ENCODE measurements around the gene MUC6. TPM values are rescaled to one million over a fixed set of nuclear protein-coding genes. Genes with fewer than 3 reads are reported as not detected.

Gene MUC6
- total and polyA plus RNA-seq, 9 donors, result 0.09 to 0.61 (median 0.28) TPM; not detected in 1

GRCh38 chr11:1029051-1029450 lies 7.5 kb downstream of the MUC6 start:
- Histone ChIP-seq H3K27ac (ENCODE audit: low read length) (no peak overlapping the region), H3K4me3 (ENCODE audit: low read length) (no peak overlapping the region), H3K4me1 (ENCODE audit: control insufficient read depth, insufficient read depth, low read length) (no peaks in the 10 kb centered on the region), H3K9me3 (replicated peaks; ENCODE audit: control insufficient read depth, low read depth, low read length) (no peaks in the 10 kb centered on the region), H3K27me3 (ENCODE audit: control insufficient read depth, insufficient read depth, low read length) (no peaks in the 10 kb centered on the region), H3K36me3 (ENCODE audit: control insufficient read depth, insufficient read depth, low read length) (no peaks in the 10 kb centered on the region)
- DNase-seq, result no peak
- WGBS (ENCODE audit: insufficient coverage), result 83% methylated on average over 25 of the region's 25 CpGs

DNA sequence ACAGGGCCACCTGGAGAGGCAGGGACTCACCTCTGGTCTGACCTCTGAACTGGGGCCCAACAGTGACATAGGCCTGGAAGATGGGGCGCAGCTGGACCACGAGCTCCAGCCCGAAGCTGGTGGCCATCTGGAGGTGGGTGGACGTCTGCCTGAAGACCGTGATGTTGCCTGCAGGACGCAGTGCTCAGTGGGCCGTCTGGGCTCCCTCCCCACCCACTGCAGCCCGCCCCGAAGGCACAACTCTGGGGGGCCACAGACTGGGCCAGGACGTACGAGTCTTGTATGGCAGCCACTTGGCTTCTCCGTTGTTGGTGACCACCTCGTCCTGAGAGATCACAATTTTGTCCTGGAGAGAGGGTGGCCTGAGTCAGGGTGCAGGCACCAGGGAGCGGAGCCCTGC lies 7.9 kb downstream of the MUC6 start:
- Histone ChIP-seq H3K27ac (ENCODE audit: low read length) (no peak overlapping the region), H3K9me3 (replicated peaks; ENCODE audit: control insufficient read depth, low read depth, low read length) (no peaks in the 10 kb centered on the region), H3K27me3 (ENCODE audit: control insufficient read depth, insufficient read depth, low read length) (no peaks in the 10 kb centered on the region), H3K4me1 (ENCODE audit: control insufficient read depth, insufficient read depth, low read length) (no peaks in the 10 kb centered on the region), H3K36me3 (ENCODE audit: control insufficient read depth, insufficient read depth, low read length) (no peaks in the 10 kb centered on the region), H3K4me3 (ENCODE audit: low read length) (no peak overlapping the region)
- no peak for DNase-seq
- 87% methylated on average over 5 of the region's 14 CpGs for WGBS (ENCODE audit: insufficient coverage)

- no peaks in the 10 kb centered on the region for H3K9me3 ChIP-seq (replicated peaks; ENCODE audit: control insufficient read depth, low read depth, low read length)
- H3K4me1 ChIP-seq (ENCODE audit: control insufficient read depth, insufficient read depth, low read length), result no peaks in the 10 kb centered on the region
- no peak overlapping the region for H3K4me3 ChIP-seq (ENCODE audit: low read length)
- H3K27ac ChIP-seq (ENCODE audit: low read length), result no peak overlapping the region
- 80% methylated on average over 14 of the region's 17 CpGs for WGBS (ENCODE audit: insufficient coverage)
- no peak for DNase-seq
- no peaks in the 10 kb centered on the region for H3K36me3 ChIP-seq (ENCODE audit: control insufficient read depth, insufficient read depth, low read length)
- H3K27me3 ChIP-seq (ENCODE audit: control insufficient read depth, insufficient read depth, low read length), result no peaks in the 10 kb centered on the region
Measured at GRCh38 chr11:1028291-1028540, 8.3 kb downstream of the MUC6 start.

DNA sequence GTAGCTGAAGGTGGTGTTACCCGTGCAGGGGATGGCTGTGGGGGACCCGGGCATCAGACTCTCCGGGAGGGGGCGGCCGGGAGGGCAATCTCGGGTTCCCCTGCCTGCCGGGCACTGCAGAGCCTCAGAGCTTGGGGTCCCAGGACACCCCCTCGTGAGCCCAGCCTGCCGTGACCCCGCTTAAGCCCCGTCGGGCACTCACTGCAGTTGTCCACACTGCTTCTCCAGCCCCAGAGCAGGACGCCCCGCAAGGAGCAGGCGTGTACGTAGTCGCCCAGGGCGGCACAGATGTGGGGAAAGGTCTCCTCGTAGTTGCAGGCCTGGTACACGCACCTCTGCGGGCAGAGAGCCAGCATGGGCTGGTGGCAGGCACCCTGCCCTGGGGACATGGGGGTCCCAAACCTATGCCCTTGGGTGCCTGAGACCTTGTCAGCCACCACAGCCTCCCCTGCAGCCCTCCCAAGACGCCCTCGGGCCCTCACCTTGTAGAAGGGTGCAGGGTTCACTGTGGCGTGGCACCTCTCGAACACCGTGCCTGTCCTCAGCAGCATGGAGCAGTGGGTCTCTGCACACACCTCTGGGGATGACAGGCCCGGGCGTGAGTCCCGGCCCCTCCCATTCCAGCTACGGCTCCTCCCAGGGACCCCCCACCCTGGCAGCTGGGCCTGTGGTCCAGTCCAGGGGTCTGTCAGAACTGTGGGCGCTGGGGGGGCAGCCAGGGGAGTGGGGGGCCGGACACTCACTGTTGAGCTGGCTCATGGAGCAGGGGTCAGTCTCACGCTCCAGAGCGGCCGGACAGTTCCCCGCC lies 8.8 kb downstream of the MUC6 start:
- no peaks in the 10 kb centered on the region for H3K36me3 ChIP-seq (ENCODE audit: control insufficient read depth, insufficient read depth, low read length)
- 76% methylated on average over 31 of the region's 36 CpGs for WGBS (ENCODE audit: insufficient coverage)
- no peak for DNase-seq
- H3K27me3 ChIP-seq (ENCODE audit: control insufficient read depth, insufficient read depth, low read length), result no peaks in the 10 kb centered on the region
- no peak overlapping the region for H3K4me3 ChIP-seq (ENCODE audit: low read length)
- H3K9me3 ChIP-seq (replicated peaks; ENCODE audit: control insufficient read depth, low read depth, low read length), result no peaks in the 10 kb centered on the region
- no peak overlapping the region for H3K27ac ChIP-seq (ENCODE audit: low read length)
- no peaks in the 10 kb centered on the region for H3K4me1 ChIP-seq (ENCODE audit: control insufficient read depth, insufficient read depth, low read length)

DNA sequence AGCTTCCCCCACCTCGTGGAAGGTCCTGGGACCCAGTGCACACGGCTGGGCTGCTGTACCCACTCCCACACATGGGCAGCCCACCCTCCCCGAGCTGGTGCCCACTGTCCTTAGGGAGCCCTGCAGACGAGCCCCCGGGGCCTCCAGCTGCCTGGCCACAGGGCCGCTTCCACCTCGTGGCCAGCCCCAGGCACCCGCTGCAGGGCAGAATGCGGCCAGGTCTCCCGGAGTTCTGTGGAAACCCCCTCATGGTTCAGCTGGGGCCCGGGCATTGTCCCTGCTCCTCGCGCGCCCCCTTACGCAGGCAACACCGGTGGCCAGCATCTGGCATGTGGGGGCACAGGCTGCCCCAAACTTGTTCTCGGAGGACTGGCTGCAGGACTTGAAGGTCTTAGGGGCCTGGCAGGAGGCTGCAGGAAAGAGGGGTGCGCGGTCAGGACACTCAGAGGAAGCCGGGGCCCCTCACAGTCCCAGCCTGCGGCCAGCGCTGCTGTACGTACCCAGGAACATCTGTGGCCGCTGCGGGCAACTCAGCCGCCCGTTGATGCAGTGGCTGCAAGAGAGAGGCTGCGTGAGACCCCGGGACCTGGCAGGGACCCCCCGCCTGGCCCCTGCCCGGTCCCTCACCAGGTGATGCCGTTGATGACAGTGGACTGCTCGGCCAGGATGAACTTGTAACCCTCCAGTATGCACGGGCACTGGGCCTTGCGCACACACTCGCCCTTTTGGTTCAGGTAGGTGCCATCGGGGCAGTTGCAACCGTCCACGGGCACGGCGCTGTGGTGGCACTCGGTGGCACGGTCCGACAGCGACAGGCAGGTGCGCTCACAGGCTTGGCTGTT lies 9.7 kb downstream of the MUC6 start:
- Histone ChIP-seq H3K4me3 (ENCODE audit: low read length) (no peak overlapping the region), H3K27me3 (ENCODE audit: control insufficient read depth, insufficient read depth, low read length) (no peaks in the 10 kb centered on the region), H3K4me1 (ENCODE audit: control insufficient read depth, insufficient read depth, low read length) (no peaks in the 10 kb centered on the region), H3K36me3 (ENCODE audit: control insufficient read depth, insufficient read depth, low read length) (no peaks in the 10 kb centered on the region), H3K9me3 (replicated peaks; ENCODE audit: control insufficient read depth, low read depth, low read length) (no peaks in the 10 kb centered on the region), H3K27ac (ENCODE audit: low read length) (no peak overlapping the region)
- DNase-seq, result no peak
- 88% methylated on average over 45 of the region's 46 CpGs for whole genome bisulfite sequencing (ENCODE audit: insufficient coverage)

DNA sequence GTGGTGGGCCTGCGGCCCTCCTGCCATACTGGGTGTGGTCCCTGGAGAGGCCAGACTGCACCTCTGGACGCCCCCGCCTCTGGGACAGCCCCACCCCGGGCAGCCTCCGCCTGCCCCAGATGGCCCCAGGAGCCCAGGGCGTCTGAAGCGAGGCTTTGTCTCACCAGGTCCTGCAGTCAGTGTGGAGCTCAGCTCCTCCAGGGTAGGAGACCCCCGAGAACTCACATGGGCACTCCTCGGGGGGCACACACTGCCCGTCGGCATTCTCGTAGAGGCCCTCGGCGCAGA lies 10.4 kb downstream of the MUC6 start:
- Histone ChIP-seq H3K4me1 (ENCODE audit: control insufficient read depth, insufficient read depth, low read length) (no peaks in the 10 kb centered on the region), H3K27ac (ENCODE audit: low read length) (no peak overlapping the region), H3K4me3 (ENCODE audit: low read length) (no peak overlapping the region), H3K27me3 (ENCODE audit: control insufficient read depth, insufficient read depth, low read length) (no peaks in the 10 kb centered on the region), H3K36me3 (ENCODE audit: control insufficient read depth, insufficient read depth, low read length) (no peaks in the 10 kb centered on the region), H3K9me3 (replicated peaks; ENCODE audit: control insufficient read depth, low read depth, low read length) (no peaks in the 10 kb centered on the region)
- no peak for DNase-seq
- 78% methylated on average over 14 of the region's 14 CpGs for WGBS (ENCODE audit: insufficient coverage)

- no peaks in the 10 kb centered on the region for H3K27me3 ChIP-seq (ENCODE audit: control insufficient read depth, insufficient read depth, low read length)
- H3K4me1 ChIP-seq (ENCODE audit: control insufficient read depth, insufficient read depth, low read length), result no peaks in the 10 kb centered on the region
- no peaks in the 10 kb centered on the region for H3K36me3 ChIP-seq (ENCODE audit: control insufficient read depth, insufficient read depth, low read length)
- no peaks in the 10 kb centered on the region for H3K9me3 ChIP-seq (replicated peaks; ENCODE audit: control insufficient read depth, low read depth, low read length)
- no peak for DNase-seq
- no peak overlapping the region for H3K4me3 ChIP-seq (ENCODE audit: low read length)
- no peak overlapping the region for H3K27ac ChIP-seq (ENCODE audit: low read length)
- 70% methylated on average over 33 of the region's 35 CpGs for WGBS (ENCODE audit: insufficient coverage)
Measured at GRCh38 chr11:1025410-1026162, 10.9 kb downstream of the MUC6 start.

- 85% methylated on average over 44 of the region's 48 CpGs for WGBS (ENCODE audit: insufficient coverage)
- no peaks in the 10 kb centered on the region for H3K27me3 ChIP-seq (ENCODE audit: control insufficient read depth, insufficient read depth, low read length)
- H3K4me1 ChIP-seq (ENCODE audit: control insufficient read depth, insufficient read depth, low read length), result no peaks in the 10 kb centered on the region
- H3K4me3 ChIP-seq (ENCODE audit: low read length), result no peak overlapping the region
- no peaks in the 10 kb centered on the region for H3K9me3 ChIP-seq (replicated peaks; ENCODE audit: control insufficient read depth, low read depth, low read length)
- no peak for DNase-seq
- H3K27ac ChIP-seq (ENCODE audit: low read length), result no peak overlapping the region
- H3K36me3 ChIP-seq (ENCODE audit: control insufficient read depth, insufficient read depth, low read length), result no peaks in the 10 kb centered on the region
Measured at GRCh38 chr11:1024597-1025409, 11.7 kb downstream of the MUC6 start.

DNA sequence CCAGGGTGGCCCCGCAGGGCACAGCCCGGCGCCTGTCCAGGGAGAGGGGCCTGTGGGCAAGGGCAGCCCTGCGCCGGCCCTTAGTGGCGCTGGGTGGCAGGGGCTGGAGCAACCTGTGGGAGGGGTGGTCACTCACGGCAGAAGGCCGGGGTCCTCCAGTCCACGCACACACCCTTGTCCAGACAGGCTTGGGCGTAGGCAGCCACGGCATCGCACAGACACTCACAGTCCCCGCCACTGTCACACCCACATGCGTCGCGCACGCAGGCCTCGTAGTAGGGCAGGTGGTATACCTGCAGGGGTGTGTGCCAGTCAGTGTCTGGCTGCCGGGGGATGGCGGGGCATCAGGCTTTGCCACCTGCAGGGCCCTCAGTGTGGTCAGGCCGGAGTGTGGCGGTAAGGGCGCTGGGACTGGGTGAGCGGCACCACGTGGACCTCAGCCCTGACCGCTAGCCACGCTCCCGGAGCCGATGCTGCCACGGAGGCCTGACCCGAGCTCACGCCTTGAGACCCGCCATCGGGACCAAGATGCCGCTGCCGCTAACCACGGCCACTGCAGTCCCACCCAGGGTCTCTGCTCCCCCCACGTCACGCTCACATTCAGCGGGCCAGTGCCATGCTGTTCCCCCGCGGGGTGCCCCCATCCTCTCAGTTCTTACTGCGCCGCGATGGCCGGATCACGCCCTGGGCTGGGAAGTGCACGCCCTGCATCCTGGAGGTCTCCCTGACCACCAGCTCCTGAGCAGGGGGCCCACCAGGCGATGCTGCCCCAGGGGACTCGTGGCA lies 12.5 kb downstream of the MUC6 start:
- no peaks in the 10 kb centered on the region for H3K36me3 ChIP-seq (ENCODE audit: control insufficient read depth, insufficient read depth, low read length)
- no peaks in the 10 kb centered on the region for H3K9me3 ChIP-seq (replicated peaks; ENCODE audit: control insufficient read depth, low read depth, low read length)
- H3K4me3 ChIP-seq (ENCODE audit: low read length), result no peak overlapping the region
- 94% methylated on average over 50 of the region's 50 CpGs for WGBS (ENCODE audit: insufficient coverage)
- no peak overlapping the region for H3K27ac ChIP-seq (ENCODE audit: low read length)
- H3K27me3 ChIP-seq (ENCODE audit: control insufficient read depth, insufficient read depth, low read length), result no peaks in the 10 kb centered on the region
- no peaks in the 10 kb centered on the region for H3K4me1 ChIP-seq (ENCODE audit: control insufficient read depth, insufficient read depth, low read length)
- DNase-seq, result no peak
